Neuronal stem cell (in vitro differentiated cells): Measurements from ENCODE around the gene SPTBN5.

Experiments used
- DNase-seq: peaks from one replicate; pipeline ENCODE4 v3.0.0-alpha.2; 2013; ENCODE audit warnings: low spot score
- H2AFZ ChIP-seq: one replicate; pipeline ENCODE4 v1.6.1; 2013; ENCODE audit warnings: mild to moderate bottlenecking, low read length, inconsistent platforms
- H2AK5ac ChIP-seq: 2 replicates; pipeline ENCODE4 v1.6.1; 2013; ENCODE audit warnings: low read depth, mild to moderate bottlenecking, inconsistent platforms, low read length, moderate library complexity, mixed read lengths
- H2BK120ac ChIP-seq: 2 replicates; pipeline ENCODE4 v1.6.1; 2013; ENCODE audit warnings: low read depth, mild to moderate bottlenecking, inconsistent platforms, low read length, moderate library complexity, mixed read lengths
- H2BK12ac ChIP-seq: one replicate; pipeline ENCODE4 v1.6.1; 2013; ENCODE audit warnings: low read length, inconsistent platforms
- H2BK15ac ChIP-seq: 2 replicates; pipeline ENCODE4 v1.6.1; 2013; ENCODE audit warnings: mild to moderate bottlenecking, low read length, inconsistent platforms, mixed read lengths
- H2BK5ac ChIP-seq: one replicate; pipeline ENCODE4 v1.6.1; 2013; ENCODE audit warnings: inconsistent platforms, mild to moderate bottlenecking, low read length, moderate library complexity
- H3K14ac ChIP-seq: one replicate; pipeline ENCODE4 v1.6.1; 2013; ENCODE audit warnings: low read length, inconsistent platforms
- H3K18ac ChIP-seq: 2 replicates; pipeline ENCODE4 v1.6.1; 2013; ENCODE audit warnings: low read length, inconsistent platforms
- H3K23ac ChIP-seq: 2 replicates; pipeline ENCODE4 v1.6.1; 2013; ENCODE audit warnings: low read depth, mild to moderate bottlenecking, mixed read lengths, low read length, inconsistent platforms; ENCODE audit not compliant: poor library complexity
- H3K27ac ChIP-seq: replicated peaks from 3 replicates; pipeline ENCODE4 v1.5.1; 2013; ENCODE audit warnings: low read length, inconsistent platforms
- H3K27me3 ChIP-seq, 3 experiments: 2 replicates each; pipeline ENCODE4 v1.6.1; 2013; ENCODE audit warnings: low read length in 3 of 3, mild to moderate bottlenecking in 2 of 3, inconsistent platforms in 1 of 3, low read depth in 1 of 3, mixed read lengths in 1 of 3, moderate library complexity in 1 of 3; ENCODE audit not compliant: control insufficient read depth in 3 of 3, insufficient read depth in 3 of 3
- H3K36me3 ChIP-seq, 2 donors: replicated peaks in 1 of 2; 2 replicates each; pipeline ENCODE4 v1.6.1; 2013; ENCODE audit warnings: low read length in 2 of 2; ENCODE audit not compliant: control insufficient read depth in 2 of 2, insufficient read depth in 2 of 2
- H3K4ac ChIP-seq: 2 replicates; pipeline ENCODE4 v1.6.1; 2013; ENCODE audit warnings: inconsistent platforms, mild to moderate bottlenecking, low read length, moderate library complexity
- H3K4me1 ChIP-seq, 2 donors: 1 replicate in 1 of 2; 2 replicates in 1 of 2; pipeline ENCODE4 v1.6.1; 2013; ENCODE audit warnings: low read length in 2 of 2, low read depth in 1 of 2; ENCODE audit not compliant: control insufficient read depth in 2 of 2, insufficient read depth in 1 of 2
- H3K4me2 ChIP-seq: one replicate; pipeline ENCODE4 v1.6.1; 2013; ENCODE audit warnings: mild to moderate bottlenecking, low read length, inconsistent platforms; ENCODE audit not compliant: insufficient read depth, poor library complexity, severe bottlenecking
- H3K4me3 ChIP-seq, 2 donors: 2 replicates each; pipeline ENCODE4 v1.5.1; 2013; ENCODE audit warnings: low read length in 2 of 2, mild to moderate bottlenecking in 2 of 2, inconsistent platforms in 1 of 2, moderate library complexity in 1 of 2
- H3K79me1 ChIP-seq: one replicate; pipeline ENCODE4 v1.6.1; 2013; ENCODE audit warnings: low read depth, mild to moderate bottlenecking, inconsistent platforms, low read length, moderate library complexity
- H3K9ac ChIP-seq: one replicate; pipeline ENCODE4 v1.6.1; 2013; ENCODE audit warnings: mild to moderate bottlenecking, low read depth, low read length, inconsistent platforms; ENCODE audit not compliant: poor library complexity
- H3K9me3 ChIP-seq, 2 donors: replicated peaks in 1 of 2; 2 replicates each; pipeline versions ENCODE3 to v1.6.1; 2013; ENCODE audit warnings: low read length in 2 of 2, mild to moderate bottlenecking in 2 of 2, inconsistent platforms in 1 of 2, low read depth in 1 of 2, mixed read lengths in 1 of 2, moderate library complexity in 1 of 2; ENCODE audit not compliant: control insufficient read depth in 2 of 2, insufficient read depth in 1 of 2
- H4K8ac ChIP-seq: one replicate; pipeline ENCODE4 v1.6.1; 2013; ENCODE audit warnings: low read depth, mild to moderate bottlenecking, inconsistent platforms, low read length, moderate library complexity
- H4K91ac ChIP-seq: one replicate; pipeline ENCODE4 v1.6.1; 2013; ENCODE audit warnings: low read length, low read depth, mild to moderate bottlenecking, inconsistent platforms; ENCODE audit not compliant: poor library complexity
- WGBS, 2 donors: extraction: QIAGEN DNeasy Blood & Tissue Kit; methylation state at CpG; one replicate each; pipeline ENCODE4 v1.1.7; 2013; ENCODE audit warnings: missing lambda C conversion rate in 2 of 2, mixed read lengths in 1 of 2; ENCODE audit not compliant: insufficient read length in 2 of 2, insufficient replicate concordance in 1 of 2; ENCODE audit errors: extremely low coverage in 2 of 2; 5-methylcytosine and 5-hydroxymethylcytosine counted together

SPTBN5 gene

GRCh38 chr15:41836713-41837454 lies 57.0 kb downstream of the SPTBN5 start:
- Histone ChIP-seq H2AK5ac (no peak overlapping the region), H3K23ac (no peak overlapping the region), H2BK5ac (no peak overlapping the region), H3K27me3 (no peaks in the 10 kb centered on the region), H3K4ac (no peak overlapping the region), H3K9me3 (no peaks in the 10 kb centered on the region), H4K91ac (no peak overlapping the region), H3K9ac (no peak overlapping the region), H2BK12ac (no peak overlapping the region), H3K36me3 (peaks cover 14 to 26% of the 10 kb centered on the region in 2 donors), H3K4me1 (no peaks in the 10 kb centered on the region), H3K14ac (no peak overlapping the region), H2BK120ac (no peak overlapping the region), H4K8ac (no peak overlapping the region), H3K4me3 (peak overlapping the region in 1 of 2 donors; percentile 26), H3K79me1 (peaks cover 9% of the 10 kb centered on the region), H2AFZ (no peak overlapping the region), H3K18ac (no peak overlapping the region), H3K4me2 (no peak overlapping the region), H2BK15ac (no peak overlapping the region), H3K27ac (no peak overlapping the region)
- WGBS, 2 donors = no CpG with 5 or more reads among the region's 23 CpGs
- no peak for DNase-seq

GRCh38 chr15:41836073-41836472 lies 57.8 kb downstream of the SPTBN5 start:
- Histone ChIP-seq H3K9ac (peak overlapping the region; percentile 60), H3K4me1 (no peaks in the 10 kb centered on the region), H3K9me3 (no peaks in the 10 kb centered on the region), H2BK120ac (peak overlapping the region; percentile 61), H3K18ac (no peak overlapping the region), H3K4ac (no peak overlapping the region), H2AFZ (no peak overlapping the region), H3K4me3 (no peak overlapping the region), H3K27me3 (no peaks in the 10 kb centered on the region), H2AK5ac (no peak overlapping the region), H3K4me2 (no peak overlapping the region), H3K79me1 (peaks cover 9% of the 10 kb centered on the region), H3K23ac (no peak overlapping the region), H4K8ac (no peak overlapping the region), H4K91ac (no peak overlapping the region), H3K27ac (no peak overlapping the region), H3K36me3 (peaks cover 17 to 33% of the 10 kb centered on the region in 2 donors), H2BK12ac (no peak overlapping the region), H3K14ac (no peak overlapping the region), H2BK15ac (no peak overlapping the region), H2BK5ac (no peak overlapping the region)
- WGBS, 2 donors = no CpG with 5 or more reads among the region's 6 CpGs
- no peak for DNase-seq

GRCh38 chr15:41834096-41834495 lies 59.8 kb downstream of the SPTBN5 start:
- H2BK120ac ChIP-seq = no peak overlapping the region
- H3K9me3 ChIP-seq = no peaks in the 10 kb centered on the region
- no peak overlapping the region for H2BK12ac ChIP-seq
- H3K4ac ChIP-seq = no peak overlapping the region
- DNase-seq = no peak
- no CpG with 5 or more reads among the region's 3 CpGs for WGBS, 2 donors
- H2BK15ac ChIP-seq = no peak overlapping the region
- H3K4me2 ChIP-seq = no peak overlapping the region
- no peak overlapping the region for H3K27ac ChIP-seq
- no peak overlapping the region for H2AFZ ChIP-seq
- H3K4me1 ChIP-seq = peaks cover under 1 to 3% of the 10 kb centered on the region in 2 donors
- H3K4me3 ChIP-seq = no peak overlapping the region
- H3K27me3 ChIP-seq = no peaks in the 10 kb centered on the region
- H3K18ac ChIP-seq = no peak overlapping the region
- no peak overlapping the region for H3K9ac ChIP-seq
- H2BK5ac ChIP-seq = no peak overlapping the region
- peaks cover 14 to 49% of the 10 kb centered on the region in 2 donors for H3K36me3 ChIP-seq
- no peak overlapping the region for H4K8ac ChIP-seq
- no peak overlapping the region for H3K23ac ChIP-seq
- no peak overlapping the region for H2AK5ac ChIP-seq
- peaks cover 7% of the 10 kb centered on the region for H3K79me1 ChIP-seq
- no peak overlapping the region for H4K91ac ChIP-seq
- H3K14ac ChIP-seq = no peak overlapping the region

GRCh38 chr15:41832875-41833274 lies 61.0 kb downstream of the SPTBN5 start:
- Histone ChIP-seq H3K9me3 (no peaks in the 10 kb centered on the region), H2AFZ (no peak overlapping the region), H2BK15ac (no peak overlapping the region), H3K4ac (no peak overlapping the region), H3K4me2 (no peak overlapping the region), H2BK120ac (no peak overlapping the region), H3K36me3 (peaks cover 14 to 43% of the 10 kb centered on the region in 2 donors), H4K8ac (no peak overlapping the region), H4K91ac (no peak overlapping the region), H3K4me3 (no peak overlapping the region), H3K23ac (no peak overlapping the region), H2BK5ac (no peak overlapping the region), H3K27me3 (no peaks in the 10 kb centered on the region), H3K18ac (no peak overlapping the region), H3K4me1 (peaks cover 6 to 8% of the 10 kb centered on the region in 2 donors), H2BK12ac (no peak overlapping the region), H3K14ac (no peak overlapping the region), H3K79me1 (peaks cover 5% of the 10 kb centered on the region), H3K9ac (no peak overlapping the region), H3K27ac (no peak overlapping the region), H2AK5ac (no peak overlapping the region)
- WGBS, 2 donors = no CpG with 5 or more reads among the region's 3 CpGs
- DNase-seq = no peak
